ENCODE measurements around the gene SLC19A1.
"Not testable (repeated sequence)": the region's sequence is repeated elsewhere in the genome, so short reads cannot be mapped to it uniquely, and the experiment has no call there.

SLC19A1 gene

DNA sequence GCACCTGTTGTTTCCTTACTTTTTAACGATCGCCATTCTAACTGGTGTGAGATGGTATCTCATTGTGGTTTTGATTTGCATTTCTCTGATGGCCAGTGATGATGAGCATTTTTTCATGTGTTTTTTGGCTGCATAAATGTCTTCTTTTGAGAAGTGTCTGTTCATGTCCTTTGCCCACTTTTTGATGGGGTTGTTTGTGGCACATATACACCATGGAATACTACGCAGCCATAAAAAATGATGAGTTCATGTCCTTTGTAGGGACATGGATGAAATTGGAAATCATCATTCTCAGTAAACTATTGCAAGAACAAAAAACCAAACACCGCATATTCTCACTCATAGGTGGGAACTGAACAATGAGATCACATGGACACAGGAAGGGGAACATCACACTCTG is 39.0 kb downstream of the SLC19A1 start:
- not testable (repeated sequence) for FAIRE-seq

DNA sequence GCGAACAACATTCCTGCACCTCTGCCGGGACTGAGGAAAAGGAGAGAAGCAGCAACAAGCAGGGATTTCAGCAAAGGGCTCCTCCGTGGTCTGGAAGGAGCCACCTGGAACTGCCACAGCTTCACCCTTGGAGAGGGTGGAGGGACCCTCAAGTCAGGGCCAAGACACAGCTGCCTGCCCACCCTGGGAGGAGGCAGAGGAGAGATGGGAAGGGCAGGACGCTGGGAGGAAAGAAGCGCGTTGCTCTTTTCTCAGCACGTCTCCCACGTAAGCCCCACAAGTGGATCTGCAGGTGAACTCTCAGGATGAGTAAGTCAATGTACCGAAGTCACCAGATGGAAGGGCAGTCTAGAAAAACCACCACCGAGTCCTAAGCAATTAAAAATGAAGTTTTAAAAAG is 39.6 kb downstream of the SLC19A1 start:
- no peak for FAIRE-seq

DNA sequence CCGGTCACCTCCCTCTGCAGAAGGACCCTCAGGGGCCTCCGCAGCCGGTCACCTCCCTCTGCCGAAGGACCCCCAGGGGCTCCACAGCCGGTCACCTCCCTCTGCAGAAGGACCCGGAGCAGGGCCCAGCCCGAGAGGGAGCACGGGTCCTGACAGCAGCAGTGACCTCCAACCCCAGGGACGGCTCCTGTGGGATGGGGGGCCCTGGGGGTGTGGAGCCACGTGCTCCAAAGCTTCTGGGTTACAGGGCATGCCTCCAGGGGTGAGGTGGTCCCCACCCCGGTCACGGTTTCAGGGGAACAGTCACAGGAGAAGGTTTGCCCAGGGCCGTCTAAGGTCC is 40.3 kb downstream of the SLC19A1 start:
- FAIRE-seq, result no peak

DNA sequence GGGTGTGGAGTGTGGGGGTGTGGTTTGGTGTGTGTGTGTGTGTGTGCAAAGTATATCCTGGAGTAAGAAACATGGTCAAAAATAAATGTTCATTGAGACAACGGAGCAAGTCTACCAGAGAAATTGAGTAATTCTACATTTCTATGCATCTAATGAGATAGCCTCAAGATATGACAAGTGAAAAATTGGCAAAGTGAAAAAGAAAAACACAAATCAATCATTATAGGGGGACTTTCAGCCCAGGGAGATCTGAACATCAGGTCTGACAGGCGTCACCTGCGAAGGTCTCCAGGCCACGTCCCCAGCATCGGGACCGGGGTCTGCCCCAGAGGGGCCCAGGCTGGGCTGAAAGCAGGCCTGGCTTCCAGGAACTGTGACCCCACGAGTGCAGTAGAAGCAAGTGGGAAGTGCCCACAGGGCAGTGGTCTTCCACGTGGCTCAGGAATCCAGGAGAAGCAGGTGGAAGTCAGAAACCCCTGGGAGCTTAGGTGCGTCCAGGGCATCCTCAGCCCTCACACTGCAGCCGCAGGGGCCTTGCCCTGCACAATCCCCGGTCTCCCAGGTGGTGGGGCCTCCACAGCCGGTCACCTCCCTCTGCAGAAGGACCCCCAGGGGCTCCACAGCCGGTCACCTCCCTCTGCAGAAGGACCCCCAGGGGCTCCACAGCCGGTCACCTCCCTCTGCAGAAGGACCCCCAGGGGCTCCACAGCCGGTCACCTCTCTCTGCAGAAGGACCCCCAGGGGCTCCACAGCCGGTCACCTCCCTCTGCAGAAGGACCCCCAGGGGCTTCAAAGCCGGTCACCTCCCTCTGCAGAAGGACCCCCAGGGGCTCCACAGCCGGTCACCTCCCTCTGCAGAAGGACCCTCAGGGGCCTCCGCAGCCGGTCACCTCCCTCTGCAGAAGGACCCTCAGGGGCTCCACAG is 40.9 kb downstream of the SLC19A1 start:
- not testable (repeated sequence) for FAIRE-seq

DNA sequence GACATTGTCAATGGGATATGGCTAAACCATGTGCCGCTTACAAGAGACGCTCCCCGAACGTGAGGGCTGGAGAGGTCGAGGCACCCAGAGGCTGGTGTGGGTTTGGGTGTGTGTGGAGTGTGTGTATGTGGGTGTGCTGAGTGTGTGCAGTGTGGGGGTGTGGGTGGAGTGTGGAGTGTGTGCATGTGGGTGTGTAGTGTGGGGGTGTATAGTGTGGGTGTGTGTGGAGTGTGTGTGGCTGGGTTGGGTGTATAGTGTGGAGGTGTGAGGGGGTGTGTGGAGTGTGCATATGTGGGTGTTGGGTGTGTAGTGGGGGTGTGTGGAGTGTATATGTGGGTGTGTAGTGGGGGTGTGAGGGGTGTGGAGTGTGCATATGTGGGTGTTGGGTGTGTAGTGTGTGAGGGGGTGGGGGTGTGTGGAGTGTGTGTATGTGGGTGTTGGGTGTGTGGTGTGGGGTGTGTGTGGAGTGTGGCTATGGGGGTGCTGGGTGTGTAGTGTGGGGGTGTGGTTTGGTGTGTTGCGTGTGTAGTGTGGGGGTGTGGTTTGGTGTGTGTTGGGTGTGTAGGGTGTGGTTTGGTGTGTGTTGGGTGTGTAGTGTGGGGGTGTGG is 42.2 kb downstream of the SLC19A1 start:
- no peak for FAIRE-seq

DNA sequence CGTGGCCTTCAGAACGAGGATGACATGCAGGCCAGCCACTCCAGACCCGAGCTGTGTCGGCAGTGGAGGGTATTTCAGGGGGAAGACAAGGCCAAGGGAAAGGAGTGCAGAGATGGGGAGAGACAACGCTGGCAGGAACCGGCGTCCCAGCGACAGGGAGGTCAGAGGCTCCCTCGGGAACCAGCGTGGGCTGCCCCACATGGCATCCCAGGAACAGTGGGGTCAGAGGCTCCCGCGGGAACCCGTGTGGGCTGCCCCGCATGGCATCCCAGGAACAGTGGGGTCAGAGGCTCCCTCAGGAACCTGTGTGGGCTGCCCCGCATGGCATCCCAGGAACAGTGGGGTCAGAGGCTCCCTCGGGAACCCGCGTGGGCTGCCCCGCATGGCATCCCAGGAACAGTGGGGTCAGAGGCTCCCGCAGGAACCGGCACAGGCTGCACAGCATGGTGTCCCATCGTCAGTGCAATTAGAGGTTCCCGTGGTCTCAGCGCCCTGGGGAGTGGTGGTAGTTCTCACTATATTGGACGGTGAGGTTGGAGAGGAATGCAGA is 43.0 kb downstream of the SLC19A1 start:
- FAIRE-seq, result no peak

DNA sequence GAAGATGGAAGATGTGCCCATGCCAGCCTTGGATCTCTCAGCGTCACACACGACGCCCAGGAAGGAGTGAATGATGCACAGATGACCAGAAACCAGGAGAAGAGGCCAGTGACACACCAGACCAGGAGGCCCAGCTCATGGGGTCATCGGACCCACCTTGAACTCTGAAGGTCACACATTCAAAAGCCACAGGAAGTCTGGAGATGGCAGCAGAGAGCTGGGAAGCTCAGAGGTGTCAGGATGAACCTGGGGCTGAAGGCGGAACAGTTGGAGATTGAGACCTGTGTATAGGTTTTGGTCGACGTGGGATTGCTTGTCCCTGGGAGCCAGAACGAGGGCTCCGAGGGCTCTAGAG is 43.6 kb downstream of the SLC19A1 start:
- no peak for FAIRE-seq

DNA sequence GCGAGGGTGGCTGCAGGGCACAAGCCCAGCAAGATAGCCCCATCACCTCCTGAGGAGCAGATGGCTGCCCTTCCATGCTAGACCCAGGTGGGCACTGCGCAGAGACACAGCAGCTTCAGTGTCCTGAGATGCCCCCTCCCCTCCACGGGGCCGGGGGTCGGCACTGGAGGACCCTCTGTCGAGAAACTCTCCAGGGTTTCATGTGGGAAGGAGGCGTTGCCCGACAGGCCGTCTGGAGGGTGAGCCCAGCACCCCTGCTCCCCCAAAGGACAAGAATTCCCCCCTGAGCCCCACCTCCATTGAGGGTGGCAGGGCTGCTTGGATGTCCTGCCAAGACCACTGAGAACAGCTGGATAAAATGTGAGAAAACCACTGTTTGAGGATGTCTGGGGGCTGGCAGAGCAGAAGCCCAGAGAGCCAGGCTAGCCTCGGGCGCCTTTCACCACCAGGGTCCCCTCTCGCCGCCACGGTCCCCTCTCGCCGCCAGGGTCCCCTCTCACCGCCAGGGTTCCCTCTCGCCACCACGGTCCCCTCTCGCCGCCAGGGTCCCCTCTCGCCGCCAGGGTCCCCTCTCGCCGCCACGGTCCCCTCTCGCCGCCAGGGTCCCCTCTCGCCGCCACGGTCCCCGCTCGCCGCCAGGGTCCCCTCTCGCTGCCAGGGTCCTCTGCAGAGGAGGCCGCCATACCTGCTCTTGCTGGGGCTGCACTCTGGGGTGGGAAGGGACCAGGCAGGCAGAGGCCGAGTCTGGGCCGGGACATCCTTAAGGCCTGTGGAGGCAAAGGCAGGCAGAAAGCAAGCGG is 44.2 kb downstream of the SLC19A1 start:
- FAIRE-seq, result no peak

DNA sequence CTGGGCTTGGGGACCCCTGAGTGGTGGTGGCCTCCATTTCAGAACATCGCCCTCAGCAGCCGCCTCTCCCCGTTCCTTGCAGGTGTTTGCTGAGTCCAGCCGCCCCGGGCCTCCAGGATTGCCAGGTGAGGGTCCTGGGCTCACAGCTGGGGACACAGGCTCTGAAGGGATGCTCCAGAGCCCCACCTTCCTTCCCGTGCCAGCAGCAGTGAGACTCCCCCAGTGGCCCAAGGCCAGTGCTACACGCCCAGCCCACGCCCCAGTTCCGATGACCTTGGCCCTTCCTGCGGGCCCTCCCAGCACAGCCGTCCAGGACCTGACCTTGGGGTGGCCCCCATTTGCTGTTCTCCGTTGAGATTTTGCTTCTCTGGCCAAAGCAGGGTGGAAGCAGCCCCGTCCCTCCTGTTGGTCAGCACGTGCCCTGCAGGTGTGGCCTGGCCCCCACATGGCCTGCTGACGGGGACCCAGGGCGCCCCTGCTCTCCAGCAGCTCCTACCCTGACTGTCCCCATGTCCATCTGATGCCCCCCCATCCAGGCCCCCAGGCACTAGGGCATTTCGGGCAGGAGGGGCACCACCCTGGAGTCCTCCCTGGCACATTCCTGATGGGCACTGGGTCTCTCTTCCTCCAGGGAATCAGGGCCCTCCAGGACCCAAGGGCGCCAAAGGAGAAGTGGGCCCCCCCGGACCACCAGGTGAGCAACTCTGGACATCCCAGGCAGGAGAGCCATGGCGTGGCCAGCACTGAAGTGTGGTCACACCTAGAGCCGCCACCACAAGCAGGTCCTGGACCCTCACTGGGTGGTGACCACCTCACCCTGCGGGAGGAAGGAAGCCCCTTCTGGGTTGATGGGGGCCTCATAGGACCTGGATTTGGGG is 45.0 kb downstream of the SLC19A1 start:
- FAIRE-seq, result no peak

DNA sequence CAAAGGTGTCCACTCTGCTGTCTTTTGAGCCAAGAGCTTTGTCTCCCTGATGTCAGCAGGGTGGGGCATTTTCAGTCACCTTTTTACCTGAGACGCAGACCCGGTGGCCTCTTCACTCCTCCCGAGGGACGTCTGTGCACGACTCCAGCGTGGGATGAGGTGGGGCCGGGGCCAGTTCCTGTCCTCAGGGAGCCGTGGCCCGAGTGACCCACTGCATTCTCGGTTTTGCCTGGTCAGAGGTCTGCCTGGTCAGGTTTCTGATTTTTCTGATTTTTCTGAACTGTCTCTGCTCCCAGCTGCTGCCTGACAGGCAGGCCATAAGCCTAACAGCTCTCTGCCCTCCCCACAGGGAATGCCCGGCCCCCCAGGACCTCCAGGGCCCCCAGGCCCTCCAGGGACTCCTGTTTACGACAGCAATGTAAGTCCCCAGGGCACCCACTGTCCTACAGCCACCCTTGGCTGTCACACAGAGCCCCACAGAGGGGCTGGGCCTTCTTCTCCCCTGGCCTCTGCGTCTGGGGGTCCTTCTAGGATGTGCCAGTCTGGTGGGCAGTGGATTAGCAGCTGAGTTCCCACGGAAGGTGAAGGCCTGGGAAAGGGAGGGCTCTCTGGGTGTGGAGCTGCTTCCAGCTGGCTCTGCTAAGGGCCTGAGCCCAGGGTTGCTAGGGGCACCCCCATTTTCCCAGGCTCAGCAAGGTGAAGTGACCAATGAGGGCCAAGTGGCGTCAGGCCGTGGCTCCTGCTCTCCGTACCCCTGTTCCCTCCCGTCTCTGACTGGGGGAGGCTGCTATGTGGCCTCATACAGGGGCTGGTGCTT is 45.9 kb downstream of the SLC19A1 start:
- no peak for FAIRE-seq

DNA sequence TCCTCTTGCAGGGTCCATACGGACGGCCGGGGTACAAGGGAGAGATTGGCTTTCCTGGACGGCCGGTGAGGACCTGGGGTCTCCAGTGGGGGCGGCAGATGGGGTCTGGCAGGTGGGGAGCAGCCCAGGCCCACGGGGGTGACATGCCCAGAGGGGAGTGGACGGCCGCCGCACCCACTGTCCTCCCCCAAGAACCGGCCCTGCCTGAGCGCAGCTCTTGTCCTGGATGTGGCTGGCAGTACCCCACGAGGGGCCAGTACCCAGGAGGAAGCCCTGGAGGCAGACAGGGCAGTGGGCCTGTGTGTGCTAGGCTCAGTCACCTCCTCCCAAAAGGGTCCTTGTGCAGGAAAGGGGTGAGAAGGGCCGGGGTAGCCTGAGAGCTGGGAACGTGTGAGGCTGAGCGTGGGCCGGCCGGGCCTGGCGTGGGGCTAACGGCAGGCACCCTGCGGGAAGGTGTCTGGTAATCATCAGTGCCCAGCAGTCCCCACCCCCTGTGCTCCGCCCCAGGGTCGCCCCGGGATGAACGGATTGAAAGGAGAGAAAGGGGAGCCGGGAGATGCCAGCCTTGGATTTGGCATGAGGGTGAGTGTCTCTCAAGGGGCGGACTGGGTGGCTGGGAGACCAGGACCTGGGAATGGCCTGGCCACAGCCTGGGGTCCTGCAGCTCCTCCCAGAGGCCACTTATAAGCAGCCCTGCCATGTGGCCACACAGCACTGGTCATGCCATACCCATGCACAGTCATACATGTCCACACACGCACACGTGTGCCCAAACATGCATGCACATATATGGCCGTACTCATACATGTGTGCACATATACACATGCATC is 47.2 kb downstream of the SLC19A1 start:
- FAIRE-seq, result no peak

DNA sequence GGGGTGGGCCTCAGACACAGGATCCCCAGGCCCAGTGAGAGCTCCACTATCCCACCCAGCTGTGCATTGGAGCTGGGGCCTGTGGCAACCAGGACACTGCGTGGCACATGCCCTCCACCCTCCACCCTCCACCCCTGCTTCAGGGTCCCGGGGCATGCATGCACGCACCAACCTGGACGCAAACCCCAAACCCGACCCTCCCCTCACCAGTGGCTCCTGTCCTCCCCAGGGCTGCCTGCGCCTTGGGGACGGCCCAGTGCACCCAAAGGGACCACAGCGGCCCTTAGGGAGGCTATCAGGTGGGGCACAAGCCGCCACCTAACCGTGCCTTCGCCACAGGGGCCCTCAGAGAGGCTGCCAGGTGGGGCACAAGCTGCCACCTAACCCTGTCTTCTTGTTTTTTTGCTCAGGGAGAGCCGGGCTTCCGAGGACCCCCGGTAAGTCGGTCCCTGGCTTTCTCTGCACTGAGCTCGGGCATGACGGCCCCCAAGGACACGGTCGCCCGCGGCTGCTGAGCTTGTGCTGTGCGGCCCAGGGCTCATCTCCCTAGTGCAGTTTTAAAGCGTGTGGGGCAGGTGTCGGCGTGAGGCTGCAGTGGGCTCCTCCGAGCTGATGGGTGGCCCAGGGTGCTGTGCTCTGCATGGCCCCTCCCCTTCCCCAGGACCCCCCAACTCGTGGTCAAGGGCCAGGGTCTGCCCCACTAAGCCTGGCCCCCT is 47.9 kb downstream of the SLC19A1 start:
- no peak for FAIRE-seq

DNA sequence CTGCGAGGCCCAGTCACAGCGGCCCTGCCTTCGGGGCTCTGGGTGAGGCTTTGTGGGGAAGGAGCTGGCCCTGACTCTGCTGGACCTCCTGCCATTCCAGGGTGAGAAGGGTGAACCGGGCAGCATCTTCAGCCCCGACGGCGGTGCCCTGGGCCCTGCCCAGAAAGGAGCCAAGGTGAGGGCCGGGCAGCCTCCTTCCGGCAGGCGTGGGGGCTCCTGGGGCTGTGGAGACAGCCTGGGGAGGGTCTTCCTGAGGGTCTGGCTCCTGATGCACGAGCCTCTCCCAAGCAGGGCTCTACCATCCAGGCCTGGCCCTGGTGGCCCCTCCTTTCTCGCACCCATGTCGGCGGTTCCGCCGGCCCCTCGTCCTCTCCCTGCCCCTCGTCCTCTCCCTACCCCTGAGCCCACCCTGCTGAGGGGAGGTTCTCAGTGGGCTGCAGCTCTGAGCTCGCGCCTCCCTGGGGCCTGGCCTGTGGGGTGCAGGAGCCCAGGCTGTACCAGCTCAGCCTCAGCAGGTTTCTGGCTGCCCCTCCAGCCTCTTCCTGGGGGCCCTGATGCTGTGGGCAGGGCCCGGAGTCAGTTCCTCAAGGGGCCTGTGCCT is 48.7 kb downstream of the SLC19A1 start:
- no peak for FAIRE-seq

DNA sequence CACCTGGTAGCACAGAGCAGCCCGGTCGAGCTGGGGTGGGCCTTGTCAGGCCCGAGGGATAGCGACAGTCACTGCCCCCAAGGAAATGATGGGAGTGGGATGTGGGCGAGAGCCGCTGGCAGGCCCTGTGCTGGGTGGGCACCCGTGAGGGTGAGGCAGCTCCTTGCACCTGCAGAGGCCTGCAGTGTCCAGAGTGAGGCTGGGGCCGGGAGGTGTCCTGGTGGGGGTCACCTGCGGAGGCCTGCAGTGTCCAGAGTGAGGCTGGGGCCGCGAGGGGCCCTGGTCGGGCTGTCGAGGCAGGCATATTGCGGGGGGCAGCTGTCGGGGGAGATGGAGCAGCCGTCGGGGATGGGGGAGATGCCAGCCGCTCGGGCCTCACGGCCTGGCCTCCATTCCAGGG is 49.5 kb downstream of the SLC19A1 start:
- no peak for FAIRE-seq

DNA sequence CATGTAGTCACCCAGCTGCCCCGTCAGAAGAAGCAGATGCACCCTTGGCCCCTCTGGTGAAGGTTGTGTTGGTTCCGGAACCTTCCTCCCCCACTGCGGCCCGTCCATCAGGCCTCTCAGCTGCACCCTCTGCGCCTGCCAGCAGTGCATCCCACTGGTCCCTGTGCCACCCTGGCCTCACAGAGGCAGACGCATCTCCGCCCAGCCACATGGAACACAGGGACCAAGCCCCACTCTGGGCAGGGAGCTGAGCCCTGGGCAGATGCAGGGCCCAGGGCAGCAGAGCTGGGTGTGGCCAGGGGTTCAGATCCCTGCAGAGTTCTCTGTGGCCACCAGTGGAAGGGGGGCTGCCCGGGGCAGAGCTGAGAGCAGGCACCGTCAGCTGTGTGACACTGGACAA is 50.6 kb downstream of the SLC19A1 start:
- no peak for FAIRE-seq

DNA sequence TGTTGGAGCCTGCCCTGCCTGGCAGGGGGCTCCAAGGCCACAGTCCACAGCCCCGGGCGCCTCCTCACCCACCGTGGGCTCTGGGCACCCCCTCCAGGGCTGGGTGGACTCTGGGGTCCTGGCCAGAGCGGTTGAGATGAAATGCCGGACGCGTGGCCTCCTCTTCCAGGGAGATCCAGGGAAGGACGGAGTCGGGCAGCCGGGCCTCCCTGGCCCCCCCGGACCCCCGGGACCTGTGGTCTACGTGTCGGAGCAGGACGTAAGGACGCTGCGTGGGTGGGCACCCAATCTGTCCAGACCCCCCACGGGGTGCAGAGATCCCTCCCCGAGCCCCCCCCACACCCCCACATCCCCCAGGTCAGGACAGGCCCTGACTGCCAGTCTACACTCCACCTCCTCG is 51.2 kb downstream of the SLC19A1 start:
- FAIRE-seq, result no peak

DNA sequence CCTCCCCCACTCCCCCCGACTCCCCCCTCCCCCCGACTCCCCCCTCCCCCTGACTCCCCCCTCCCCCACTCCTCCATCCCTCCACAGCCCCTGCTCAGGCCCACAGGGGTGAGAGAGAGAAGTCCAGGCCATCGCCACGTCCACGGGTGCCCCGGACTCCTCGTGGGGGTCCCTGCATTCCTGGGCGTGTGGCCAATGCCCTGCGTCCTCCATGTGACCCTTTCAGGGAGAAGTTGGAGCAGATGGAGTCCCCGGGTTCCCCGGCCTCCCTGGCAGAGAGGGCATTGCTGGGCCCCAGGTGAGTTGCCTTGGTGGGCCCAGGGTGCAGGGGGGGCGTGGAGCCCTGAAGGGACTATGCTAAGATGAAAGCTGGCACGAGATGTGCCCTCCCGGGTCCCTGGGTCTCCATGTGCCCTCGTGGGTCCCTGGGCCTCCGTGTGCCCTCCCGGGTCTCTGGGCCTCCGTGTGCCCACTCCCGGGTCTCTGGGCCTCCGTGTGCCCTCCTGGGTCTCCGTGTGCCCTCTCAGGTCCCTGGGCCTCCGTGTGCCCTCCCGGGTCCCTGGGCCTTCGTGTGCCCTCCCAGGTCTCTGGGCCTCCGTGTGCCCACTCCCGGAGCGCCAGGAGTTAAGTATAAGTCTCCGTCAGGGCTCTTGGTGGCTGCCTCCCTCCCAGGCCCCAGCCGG is 52.0 kb downstream of the SLC19A1 start:
- FAIRE-seq, result no peak

DNA sequence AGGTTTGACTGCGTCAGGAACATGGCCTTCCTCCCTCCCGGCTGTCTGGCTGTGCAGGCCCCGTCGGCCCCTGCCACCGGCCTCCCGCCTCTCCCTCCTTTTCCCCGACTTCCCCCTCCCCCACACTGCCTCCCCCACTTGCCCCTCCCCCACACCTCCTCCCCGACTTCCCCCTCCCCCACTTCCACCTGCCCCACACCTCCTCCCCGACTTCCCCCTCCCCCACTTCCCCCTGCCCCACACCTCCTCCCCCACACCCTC is 52.6 kb downstream of the SLC19A1 start:
- no peak for FAIRE-seq
